ENCODE data around the gene ITPRID2. TPM values are rescaled to one million over a fixed set of nuclear protein-coding genes. Genes with fewer than 3 reads are reported as not detected.

The ITPRID2 gene
- 100 to 1,000 TPM; 125 to 770 (median 214) TPM for total RNA-seq

- ATAC-seq (ENCODE audit: low FRiP score in 2 of 2): peak; percentile 97 to 98
- Histone ChIP-seq H3K27me3 (no peaks in the 10 kb centered on the region), H3K36me3 (no peaks in the 10 kb centered on the region), H3K9me3 (no peaks in the 10 kb centered on the region), H3K4me1 (peaks cover 29 to 39% (median 31%) of the 10 kb centered on the region in 4 donors), H3K27ac (peak within 1 kb of the TSS; percentile 98 to 99 (median 99)), H3K4me3 (peak within 1 kb of the TSS; percentile 74 to 91 (median 85))
- TF ChIP-seq EP300 (IDR thresholded peaks at IDR 0.05) (no peak), POLR2A (IDR thresholded peaks at IDR 0.05) (peak in 2 of 4 donors; percentile 5 to 35)
- TF ChIP-seq, protein P1, sequence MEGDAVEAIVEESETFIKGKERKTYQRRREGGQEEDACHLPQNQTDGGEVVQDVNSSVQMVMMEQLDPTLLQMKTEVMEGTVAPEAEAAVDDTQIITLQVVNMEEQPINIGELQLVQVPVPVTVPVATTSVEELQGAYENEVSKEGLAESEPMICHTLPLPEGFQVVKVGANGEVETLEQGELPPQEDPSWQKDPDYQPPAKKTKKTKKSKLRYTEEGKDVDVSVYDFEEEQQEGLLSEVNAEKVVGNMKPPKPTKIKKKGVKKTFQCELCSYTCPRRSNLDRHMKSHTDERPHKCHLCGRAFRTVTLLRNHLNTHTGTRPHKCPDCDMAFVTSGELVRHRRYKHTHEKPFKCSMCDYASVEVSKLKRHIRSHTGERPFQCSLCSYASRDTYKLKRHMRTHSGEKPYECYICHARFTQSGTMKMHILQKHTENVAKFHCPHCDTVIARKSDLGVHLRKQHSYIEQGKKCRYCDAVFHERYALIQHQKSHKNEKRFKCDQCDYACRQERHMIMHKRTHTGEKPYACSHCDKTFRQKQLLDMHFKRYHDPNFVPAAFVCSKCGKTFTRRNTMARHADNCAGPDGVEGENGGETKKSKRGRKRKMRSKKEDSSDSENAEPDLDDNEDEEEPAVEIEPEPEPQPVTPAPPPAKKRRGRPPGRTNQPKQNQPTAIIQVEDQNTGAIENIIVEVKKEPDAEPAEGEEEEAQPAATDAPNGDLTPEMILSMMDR (IDR thresholded peaks at IDR 0.05): peak; percentile 32 to 69 (median 64)
- DNase-seq: peak; percentile 91 to 97
- WGBS, 2 donors: 0 to 1% methylated on average over 23 to 45 of the region's 58 CpGs
Measured at GRCh38 chr2:181891258-181891965, at the start of gene ITPRID2. Gene ITPRID2, plus strand, starts transcription at chr2:181891730. Its CDS starts 337 bp downstream, at chr2:181892067.

DNA sequence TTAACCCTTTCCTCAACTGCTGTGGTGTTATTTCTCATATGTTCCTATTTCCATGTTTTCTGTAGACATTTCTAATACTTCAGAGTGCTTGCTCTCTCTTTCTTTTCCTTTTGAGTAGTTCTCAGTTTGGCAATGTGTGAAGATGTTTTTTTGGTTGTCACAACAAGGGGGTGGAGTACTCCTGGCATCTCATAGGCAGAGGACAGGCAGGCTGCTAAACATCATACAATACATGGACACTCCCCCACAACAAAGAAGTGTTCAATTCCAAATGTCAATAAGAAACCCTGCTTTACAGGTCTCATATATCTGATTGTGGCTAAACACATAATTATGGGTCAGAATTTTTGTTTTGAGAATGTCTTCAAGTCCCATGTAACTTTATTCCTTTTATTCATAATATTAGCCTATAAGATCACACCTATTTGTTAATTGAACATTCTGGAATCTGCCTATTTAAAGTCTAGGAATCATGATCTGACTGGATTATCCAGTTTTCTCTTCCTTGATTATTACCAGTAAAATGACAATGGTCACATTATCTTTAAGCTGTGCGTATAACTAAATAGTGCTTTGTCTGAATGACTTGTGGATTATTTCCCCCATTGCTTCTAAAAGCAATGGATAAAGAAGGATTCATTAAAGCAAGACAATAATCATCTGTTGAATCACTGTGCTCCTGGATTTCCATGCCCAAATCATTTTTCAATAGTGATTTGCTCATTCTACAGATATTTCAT lies 46.8 kb upstream of the ITPRID2 start:
- H3K36me3 ChIP-seq: no peaks in the 10 kb centered on the region
- whole genome bisulfite sequencing, 2 donors: 97 to 100% methylated on average over 1 of the region's 1 CpG
- ATAC-seq (ENCODE audit: low FRiP score in 2 of 2): no peak
- no peaks in the 10 kb centered on the region for H3K27me3 ChIP-seq
- H3K9me3 ChIP-seq: no peaks in the 10 kb centered on the region
- no peak overlapping the region for H3K4me3 ChIP-seq
- TF ChIP-seq EP300 (IDR thresholded peaks at IDR 0.05) (no peak), POLR2A (IDR thresholded peaks at IDR 0.05) (no peak), POLR2AphosphoS5 (IDR thresholded peaks at IDR 0.05) (no peak)
- TF ChIP-seq, protein P1 (IDR thresholded peaks at IDR 0.05): no peak
- no peaks in the 10 kb centered on the region for H3K4me1 ChIP-seq
- no peak overlapping the region for H3K27ac ChIP-seq
- DNase-seq: no peak

DNA sequence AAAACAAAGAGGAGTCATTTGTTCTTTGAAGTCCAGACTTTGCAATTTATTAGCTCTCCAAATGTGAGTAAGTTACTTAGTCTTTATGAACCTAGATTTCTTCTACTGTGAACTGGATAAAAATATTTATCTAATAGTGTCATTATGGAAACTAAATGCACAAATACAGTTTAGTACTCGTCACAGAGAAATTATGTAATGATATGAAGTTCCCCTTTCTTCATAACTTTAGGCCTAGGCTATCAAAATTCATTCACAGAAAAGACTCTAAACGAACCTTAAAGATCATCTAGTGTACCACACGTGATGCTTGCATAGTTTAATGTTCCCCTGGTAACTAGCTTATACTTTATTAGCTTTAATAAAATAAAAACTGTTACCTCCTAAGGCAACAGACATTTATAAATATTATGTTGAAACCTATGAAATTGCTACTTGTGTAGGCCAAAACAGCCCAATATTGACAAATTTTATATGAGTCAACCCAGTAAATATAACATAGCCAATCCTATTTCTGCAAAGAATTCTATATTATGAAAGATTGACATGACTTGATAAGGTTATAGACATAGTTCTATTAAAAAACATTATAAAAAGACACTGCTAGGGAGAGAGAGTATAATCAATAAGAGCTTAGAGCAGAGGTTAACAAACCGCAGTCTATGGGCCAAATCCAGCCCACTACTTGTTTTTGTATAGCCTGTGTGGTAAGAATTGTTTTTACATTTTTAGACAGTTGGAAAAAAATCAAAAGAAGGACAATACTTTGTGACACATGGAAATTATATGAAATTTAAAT lies 44.9 kb upstream of the ITPRID2 start:
- Histone ChIP-seq H3K27me3 (no peaks in the 10 kb centered on the region), H3K36me3 (no peaks in the 10 kb centered on the region), H3K4me1 (no peaks in the 10 kb centered on the region), H3K27ac (no peak overlapping the region), H3K9me3 (no peaks in the 10 kb centered on the region), H3K4me3 (no peak overlapping the region)
- no peak for TF ChIP-seq POLR2A (IDR thresholded peaks at IDR 0.05)
- peak in 1 of 2 donors; percentile 49 for ATAC-seq (ENCODE audit: low FRiP score in 2 of 2)
- WGBS, 2 donors: 69 to 83% methylated on average over 4 of the region's 4 CpGs
- DNase-seq: no peak

GRCh38 chr2:181847198-181847556 lies 44.4 kb upstream of the ITPRID2 start:
- Histone ChIP-seq H3K4me1 (no peaks in the 10 kb centered on the region), H3K27me3 (no peaks in the 10 kb centered on the region), H3K9me3 (no peaks in the 10 kb centered on the region), H3K4me3 (no peak overlapping the region), H3K36me3 (no peaks in the 10 kb centered on the region), H3K27ac (no peak overlapping the region)
- TF ChIP-seq POLR2AphosphoS5 (IDR thresholded peaks at IDR 0.05) (no peak), POLR2A (IDR thresholded peaks at IDR 0.05) (no peak), EP300 (IDR thresholded peaks at IDR 0.05) (no peak)
- TF ChIP-seq, protein P1 (IDR thresholded peaks at IDR 0.05): no peak
- ATAC-seq (ENCODE audit: low FRiP score in 2 of 2): no peak
- DNase-seq: no peak

- TF ChIP-seq EP300 (IDR thresholded peaks at IDR 0.05) (no peak), POLR2AphosphoS5 (IDR thresholded peaks at IDR 0.05) (no peak), POLR2A (IDR thresholded peaks at IDR 0.05) (no peak)
- TF ChIP-seq, protein P1 (IDR thresholded peaks at IDR 0.05): no peak
- WGBS, 2 donors: 80 to 91% methylated on average over 2 of the region's 2 CpGs
- Histone ChIP-seq H3K27ac (no peak overlapping the region), H3K4me3 (no peak overlapping the region), H3K9me3 (no peaks in the 10 kb centered on the region), H3K36me3 (no peaks in the 10 kb centered on the region), H3K27me3 (no peaks in the 10 kb centered on the region), H3K4me1 (no peaks in the 10 kb centered on the region)
- DNase-seq (no peak), ATAC-seq (ENCODE audit: low FRiP score in 2 of 2) (no peak)
Measured at GRCh38 chr2:181847702-181848101, 43.8 kb upstream of the ITPRID2 start.
